ENCODE results near the gene MROH8.

The MROH8 gene

DNA sequence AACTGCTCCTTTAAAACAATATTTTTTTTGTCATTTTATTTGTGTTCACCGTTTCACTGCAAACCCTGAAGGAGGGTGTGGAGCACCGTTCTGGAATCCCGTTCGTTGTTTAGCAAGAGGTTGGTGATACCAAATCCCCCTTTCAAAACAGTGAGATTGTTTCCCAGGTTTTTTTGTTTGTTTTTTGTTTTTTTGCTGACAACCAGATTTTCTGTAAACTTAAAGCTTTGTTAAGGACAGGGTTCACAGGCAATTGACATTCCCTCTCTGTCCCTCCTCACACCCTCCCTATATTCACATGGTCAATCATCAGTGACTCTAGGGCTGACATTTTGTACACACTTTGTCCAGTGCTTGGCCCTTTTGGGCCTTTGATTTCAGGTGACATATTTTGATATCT lies 21.0 kb upstream of the MROH8 start:
- no peak for DNase-seq (ENCODE audit: low read depth in 4 of 4, low spot score in 1 of 4)

GRCh38 chr20:37198932-37199660 lies 19.7 kb upstream of the MROH8 start:
- no peak for DNase-seq (ENCODE audit: low read depth in 4 of 4, low spot score in 1 of 4)

DNA sequence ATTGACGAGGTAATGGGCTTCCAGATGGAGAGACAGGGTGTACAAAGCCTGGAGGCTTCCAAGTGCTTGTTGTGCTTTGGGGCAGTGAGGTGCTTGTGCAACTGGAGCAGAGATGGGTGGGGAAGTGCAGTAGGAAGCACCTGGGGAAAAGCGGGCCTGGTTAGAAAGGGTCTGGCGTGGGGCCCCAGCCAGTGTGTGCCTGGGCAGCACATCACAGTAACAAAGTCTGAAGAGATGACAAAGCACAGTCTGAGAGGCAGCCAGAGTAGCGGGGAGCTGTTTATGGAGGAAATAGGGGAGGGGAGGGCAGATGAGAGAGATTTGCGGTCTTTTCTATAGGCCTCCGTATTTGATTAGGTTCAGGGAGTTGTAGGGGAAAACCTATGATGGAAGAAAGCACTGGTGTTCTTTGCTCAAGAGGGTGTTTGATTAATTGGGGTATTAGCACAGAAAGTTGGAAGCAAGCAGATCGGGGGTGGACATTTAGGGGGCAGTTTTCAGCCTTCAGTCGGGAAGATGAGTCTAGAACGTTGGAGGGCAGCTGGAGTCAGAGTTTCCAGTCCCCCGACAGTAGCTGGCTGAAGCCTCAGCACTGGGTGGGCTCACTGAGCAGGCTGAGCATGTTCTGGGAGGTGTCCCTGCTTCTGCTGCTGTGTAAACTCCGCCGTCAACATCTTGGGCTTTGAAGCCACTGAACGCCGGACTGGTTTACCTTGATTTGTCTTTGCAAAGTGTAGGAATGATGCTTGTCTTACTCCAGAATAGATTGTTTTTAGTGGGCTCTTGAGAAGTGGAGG lies 15.5 kb upstream of the MROH8 start:
- DNase-seq (ENCODE audit: low read depth in 4 of 4, low spot score in 1 of 4), result no peak

DNA sequence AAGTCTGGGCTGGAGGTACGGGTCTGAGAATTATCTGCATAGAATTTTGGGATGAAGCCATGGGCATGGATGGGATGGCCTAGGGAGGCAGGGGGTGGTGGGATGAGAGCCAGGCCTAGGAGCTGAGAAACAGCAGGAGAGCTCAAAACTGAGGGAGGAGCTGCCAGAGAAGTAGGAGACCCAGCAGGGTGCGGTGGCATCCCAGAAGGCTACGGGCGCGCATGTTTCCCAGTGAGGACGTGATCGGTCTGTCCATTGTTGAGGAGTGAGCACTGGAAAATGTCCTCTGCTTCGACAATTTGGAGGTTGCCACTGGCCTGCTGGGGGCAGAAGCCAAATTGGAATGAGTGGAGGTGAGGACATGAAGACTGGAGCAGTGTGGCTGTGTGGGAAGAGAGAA lies 14.5 kb upstream of the MROH8 start:
- DNase-seq (ENCODE audit: low read depth in 4 of 4, low spot score in 1 of 4), result no peak

GRCh38 chr20:37193226-37193625 lies 13.9 kb upstream of the MROH8 start:
- DNase-seq (ENCODE audit: low read depth in 4 of 4, low spot score in 1 of 4), result no peak

DNA sequence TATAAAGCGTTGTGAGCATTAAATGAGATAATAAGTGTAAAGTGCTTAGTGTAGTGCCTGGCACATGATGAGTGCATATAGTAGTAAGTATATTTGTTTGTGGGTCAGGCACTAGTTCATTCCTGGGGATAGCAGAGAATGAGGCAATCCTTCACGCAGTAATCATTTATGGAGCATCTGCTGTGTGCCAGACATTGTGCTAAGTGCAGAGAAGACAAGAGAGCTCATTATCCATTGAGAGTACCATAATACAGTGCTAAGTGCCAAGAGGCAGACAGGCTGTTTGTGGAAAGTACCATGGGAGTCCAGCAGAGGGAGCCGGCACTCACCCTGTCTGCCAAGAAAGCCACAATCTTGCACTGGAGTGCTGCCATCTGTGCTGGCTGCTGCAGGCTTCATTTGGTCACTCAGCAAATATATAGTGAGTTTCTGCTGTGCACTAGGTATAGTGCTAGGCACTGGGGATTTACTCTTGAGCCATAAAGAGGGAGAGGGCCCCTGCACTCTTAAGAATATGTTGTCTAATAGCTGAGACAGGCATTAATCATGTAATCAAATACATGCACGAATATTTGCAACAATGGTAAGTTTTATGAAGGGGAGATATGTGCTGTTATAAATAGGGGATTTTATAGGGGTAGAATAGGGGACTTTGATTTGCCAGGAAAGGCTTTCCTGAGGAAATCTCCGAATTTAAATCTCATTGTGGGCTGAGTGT lies 12.9 kb upstream of the MROH8 start:
- peak in 3 of 4 experiments; percentile 47 to 51 (median 51) for DNase-seq (ENCODE audit: low read depth in 4 of 4, low spot score in 1 of 4)

GRCh38 chr20:37190354-37191112 lies 11.2 kb upstream of the MROH8 start:
- DNase-seq (ENCODE audit: low read depth in 4 of 4, low spot score in 1 of 4), result no peak

- no peak for DNase-seq (ENCODE audit: low read depth in 4 of 4, low spot score in 1 of 4)
Observed at GRCh38 chr20:37189416-37190016, 10.2 kb upstream of the MROH8 start.

DNA sequence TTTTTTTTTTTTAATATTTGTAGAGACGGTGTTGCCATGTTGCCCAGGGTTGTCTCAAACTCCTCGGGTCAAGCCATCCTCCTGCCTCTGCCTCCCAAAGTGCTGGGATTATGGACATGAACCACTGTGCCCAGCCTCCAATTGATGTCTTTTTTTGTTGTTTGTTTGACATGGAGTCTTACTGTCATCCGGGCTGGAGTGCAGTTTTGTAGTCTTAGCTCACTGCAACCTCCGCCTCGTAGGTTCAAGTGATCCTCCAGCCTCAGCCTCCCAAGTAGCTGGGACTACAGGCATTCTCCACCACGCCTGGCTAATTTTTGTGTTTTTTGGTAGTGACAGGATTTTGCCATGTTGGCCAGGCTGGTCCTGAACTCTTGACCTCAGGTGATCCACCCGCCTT lies 9.4 kb upstream of the MROH8 start:
- no peak for DNase-seq (ENCODE audit: low read depth in 4 of 4, low spot score in 1 of 4)

DNA sequence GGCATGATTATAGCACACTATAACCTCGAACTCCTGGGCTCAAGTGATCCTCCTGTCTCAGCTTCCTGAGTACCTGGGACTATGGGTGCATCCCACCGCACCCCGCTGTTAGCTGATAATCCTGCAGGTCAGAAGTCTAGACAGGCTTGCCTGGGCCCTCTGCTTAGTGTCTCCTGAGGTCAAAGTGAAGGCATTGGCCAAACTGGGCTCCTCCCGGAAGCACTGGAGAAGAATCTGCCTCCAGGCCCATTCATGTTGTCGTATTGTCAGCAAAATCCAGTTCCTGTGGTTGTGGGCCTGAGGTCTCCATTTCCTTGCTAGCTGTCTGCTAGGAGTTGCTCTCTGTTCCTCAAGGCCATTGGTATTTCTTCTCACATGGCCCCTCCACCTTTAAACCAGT lies 6.3 kb upstream of the MROH8 start:
- no peak for DNase-seq (ENCODE audit: low read depth in 4 of 4, low spot score in 1 of 4)

DNA sequence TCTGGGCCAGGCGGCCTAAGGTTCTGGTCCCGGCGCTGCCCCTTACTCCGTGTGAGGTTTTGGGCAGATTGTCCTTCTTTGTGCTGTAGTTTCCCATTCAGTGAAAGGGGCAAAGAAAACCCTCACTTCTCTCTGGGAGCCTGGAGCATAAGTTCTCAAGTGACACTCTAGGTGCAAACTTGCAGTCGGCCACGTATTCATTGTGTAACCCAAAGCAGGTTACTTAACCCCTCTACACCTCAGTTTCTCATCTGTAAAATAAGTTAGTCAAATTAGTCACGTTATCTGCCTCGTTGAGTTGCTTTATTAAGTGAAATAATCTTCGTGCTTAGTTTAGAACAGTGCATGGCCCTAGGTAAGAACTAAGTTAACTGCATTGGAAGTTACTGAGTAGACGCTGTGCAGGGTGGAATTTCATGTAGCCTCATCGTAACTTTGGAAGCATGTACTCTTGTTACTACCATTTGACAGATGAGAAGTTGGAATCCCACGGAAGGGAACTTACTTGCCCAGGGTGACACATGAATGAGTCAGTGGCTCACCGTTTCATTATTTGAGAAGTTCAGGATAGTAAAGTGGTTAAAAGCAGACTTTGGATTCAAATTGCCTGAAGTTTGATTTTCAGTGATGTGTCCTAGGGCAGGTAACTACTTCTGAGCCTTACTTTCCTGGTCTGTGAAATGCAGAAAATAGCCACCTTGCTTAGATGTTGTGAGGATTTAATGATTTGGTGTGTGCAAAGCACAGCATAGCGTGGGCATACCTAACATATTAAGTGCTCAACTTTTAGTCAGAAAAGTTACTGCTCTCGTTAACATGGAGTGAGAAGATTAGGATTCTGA lies 556 bp upstream of the MROH8 start:
- no peak for DNase-seq (ENCODE audit: low read depth in 4 of 4, low spot score in 1 of 4)

DNA sequence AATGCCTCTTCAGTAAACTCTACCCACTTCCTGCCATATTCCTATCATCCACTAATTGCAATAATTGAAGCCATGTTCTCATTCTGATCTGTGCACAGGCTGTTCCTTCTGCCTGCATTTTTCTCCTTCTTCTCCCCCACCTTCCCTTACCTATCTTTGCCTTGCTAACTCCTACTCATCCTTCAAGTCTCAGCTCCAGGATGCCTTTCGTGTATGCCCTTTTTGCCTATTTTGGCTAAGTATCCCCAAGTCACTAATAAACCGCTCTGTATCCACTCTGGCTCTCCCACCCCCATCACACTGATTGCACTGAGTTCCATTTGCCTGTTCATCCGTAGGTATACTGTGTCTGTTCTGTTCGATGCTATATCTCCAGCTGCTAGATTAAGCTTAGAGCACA lies 6.5 kb downstream of the MROH8 start:
- DNase-seq (ENCODE audit: low read depth in 4 of 4, low spot score in 1 of 4), result no peak

DNA sequence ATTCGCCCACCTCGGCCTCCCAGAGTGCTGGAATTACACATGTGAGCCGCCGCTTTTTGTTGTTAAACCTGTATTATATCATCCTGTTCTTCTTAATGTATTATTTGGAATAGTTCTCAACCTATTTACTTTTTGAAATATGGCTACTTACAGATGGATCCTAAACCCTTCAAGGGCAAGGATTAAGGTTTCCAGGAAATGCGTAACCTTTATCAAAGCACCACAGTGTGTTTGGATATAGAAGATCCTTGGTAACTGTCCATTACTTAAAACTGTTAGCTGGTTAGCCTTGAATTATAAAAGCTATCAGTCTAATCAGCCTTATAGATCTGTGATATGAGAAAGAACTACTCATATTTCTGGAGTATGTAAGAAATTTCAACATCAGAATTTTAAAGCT lies 12.5 kb downstream of the MROH8 start:
- no peak for DNase-seq (ENCODE audit: low read depth in 4 of 4, low spot score in 1 of 4)

GRCh38 chr20:37165031-37165430 lies 14.3 kb downstream of the MROH8 start:
- DNase-seq (ENCODE audit: low read depth in 4 of 4, low spot score in 1 of 4), result no peak

GRCh38 chr20:37163832-37164554 lies 15.4 kb downstream of the MROH8 start:
- no peak for DNase-seq (ENCODE audit: low read depth in 4 of 4, low spot score in 1 of 4)

DNA sequence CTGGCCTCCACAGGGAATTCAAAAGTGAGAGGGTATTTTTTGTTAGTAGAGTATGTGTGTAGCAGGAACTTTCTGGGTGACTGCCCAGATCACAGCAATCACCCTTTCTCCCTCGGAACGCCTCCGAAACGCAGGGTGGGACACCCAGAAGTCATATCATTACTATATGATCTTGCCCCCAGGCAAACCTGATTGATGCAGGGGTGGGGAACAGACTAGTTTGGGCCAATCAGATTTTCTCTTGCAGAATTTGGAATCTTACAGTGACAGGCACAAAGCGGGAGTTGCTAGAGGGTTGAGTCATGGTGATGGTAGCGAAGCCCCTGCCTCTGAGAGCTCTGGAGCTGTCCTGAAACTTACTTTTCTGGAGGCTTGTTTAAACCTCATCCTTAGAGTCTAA lies 16.7 kb downstream of the MROH8 start:
- DNase-seq (ENCODE audit: low read depth in 4 of 4, low spot score in 1 of 4), result no peak

- DNase-seq (ENCODE audit: low read depth in 4 of 4, low spot score in 1 of 4), result no peak
Observed at GRCh38 chr20:37161830-37162549, 17.4 kb downstream of the MROH8 start.

DNA sequence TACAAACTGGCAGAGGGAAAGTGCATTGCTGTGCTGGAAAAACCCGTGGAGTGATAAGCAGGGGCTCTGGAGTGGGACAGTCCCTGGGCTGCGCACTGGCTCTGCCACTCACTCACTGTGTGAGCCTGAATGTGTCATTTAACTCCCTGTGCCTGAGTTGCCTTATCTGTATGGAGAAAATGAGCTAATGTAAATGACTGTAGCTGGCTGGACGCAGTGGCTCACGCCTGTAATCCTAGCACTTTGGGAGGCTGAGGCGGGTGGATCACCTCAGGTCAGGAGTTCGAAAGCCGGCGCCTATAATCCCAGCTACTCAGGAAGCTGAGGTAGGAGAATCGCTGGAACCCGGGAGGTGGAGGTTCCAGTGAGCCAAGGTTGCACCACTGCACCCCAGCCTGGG lies 18.7 kb downstream of the MROH8 start:
- DNase-seq (ENCODE audit: low read depth in 4 of 4, low spot score in 1 of 4), result no peak

GRCh38 chr20:37158248-37158647 lies 21.1 kb downstream of the MROH8 start:
- no peak for DNase-seq (ENCODE audit: low read depth in 4 of 4, low spot score in 1 of 4)

All from stimulated activated CD4-positive, alpha-beta T cell treated with anti-CD3 and anti-CD28 coated beads, Interleukin-1b, Interleukin-23, amount 100 ng/mL, for 24 hours (primary cell).